Occipital lobe (tissue), 2 donors: Measurements from ENCODE around the gene GRIK1. TPM values are rescaled to one million over a fixed set of nuclear protein-coding genes. Genes with fewer than 3 reads are reported as not detected.
A peak's percentile ranks its signal among the peaks of the same experiment; 100 is the strongest.

Source experiments
- DNase-seq: peaks from one replicate; lab custom pipeline; 2025; lab: John Stamatoyannopoulos, UW
- total RNA-seq: library from RNA; depleted of rRNA; stranded (reverse); fragments of >200 nt; gene quantifications from one replicate; pipeline ENCODE4 v1.2.3, GENCODE V29; 2014

The GRIK1 gene
- total RNA-seq, 1 donor from 2014 or later = 7.5 TPM

DNA sequence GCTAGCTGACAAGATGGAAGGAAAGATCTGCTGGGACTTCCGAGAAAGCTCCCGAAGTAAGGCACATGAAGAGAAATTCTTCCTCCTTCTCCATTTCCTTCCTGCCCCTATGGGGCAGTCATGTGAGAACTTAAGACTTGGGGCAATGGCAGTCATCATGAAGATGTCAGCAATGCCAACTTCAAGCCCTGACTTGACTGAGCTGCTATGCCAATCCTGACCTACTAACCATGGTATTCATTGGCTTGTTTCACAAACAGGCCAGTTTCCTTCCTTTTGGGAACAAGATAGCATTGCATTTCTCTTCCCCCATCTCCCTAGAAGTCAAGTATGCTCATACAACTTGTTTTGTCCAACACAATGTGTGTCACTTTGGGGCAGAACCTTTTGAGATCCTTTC lies 25.5 kb downstream of the GRIK1 start:
- no peak for DNase-seq

DNA sequence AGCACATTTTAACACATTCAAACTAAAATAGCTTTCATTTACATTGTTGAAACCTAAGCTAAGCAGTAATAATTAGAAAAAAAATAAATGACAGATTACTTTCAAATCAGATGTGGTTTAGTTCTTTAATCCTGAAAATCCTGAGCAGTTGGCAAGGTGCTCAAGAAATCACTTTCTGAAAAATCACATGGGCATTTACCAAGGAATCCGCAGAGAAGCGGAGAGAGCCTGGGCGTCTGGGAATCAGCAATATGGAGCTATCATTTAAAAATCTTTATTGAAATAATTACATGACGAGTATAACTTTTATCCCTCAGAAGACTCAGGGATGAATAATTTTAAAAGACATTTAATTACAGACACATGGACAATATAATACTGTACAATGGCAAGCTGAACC lies 30.2 kb downstream of the GRIK1 start:
- no peak for DNase-seq

DNA sequence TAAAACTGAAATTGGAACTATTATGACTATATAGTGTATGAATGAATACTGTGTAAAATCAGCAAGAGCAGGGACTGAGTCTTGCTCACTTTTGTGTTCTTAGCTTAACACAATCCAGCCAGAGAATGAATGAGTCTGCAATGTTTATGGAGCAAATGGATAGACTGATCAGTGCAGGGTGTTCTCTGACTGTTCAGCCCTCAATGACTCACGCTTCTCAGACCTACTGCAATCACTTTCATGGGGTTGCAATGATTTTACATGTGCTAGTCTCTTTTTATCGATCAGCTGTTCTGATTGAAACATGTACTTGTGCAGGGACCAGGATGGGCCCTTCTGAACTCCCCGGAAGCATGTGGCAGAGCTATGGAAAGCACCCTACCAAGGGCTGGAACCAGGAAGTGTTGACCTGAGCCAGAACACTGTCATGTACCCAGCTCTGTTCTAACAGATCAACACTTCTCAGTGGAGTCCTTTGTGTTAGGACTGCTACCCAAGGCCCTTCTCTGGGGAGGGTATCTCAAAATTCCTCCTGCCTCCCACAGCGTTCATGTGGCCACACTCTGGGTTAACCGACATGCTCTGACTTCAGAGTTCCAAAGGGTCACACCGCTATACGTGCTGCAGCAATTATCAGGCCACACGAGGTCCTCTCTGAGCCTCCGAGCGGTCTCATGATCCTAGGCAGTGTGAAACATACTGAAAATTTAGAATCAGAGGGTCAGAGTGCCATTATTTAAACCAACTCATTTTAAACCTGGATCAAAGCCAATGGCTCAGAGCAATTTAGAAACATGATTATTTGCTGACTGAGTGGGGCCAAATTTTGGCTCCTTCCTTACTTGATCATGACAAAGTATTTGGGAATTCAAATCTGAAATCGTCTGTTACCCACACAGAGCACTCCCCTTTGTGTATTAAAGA lies 35.2 kb downstream of the GRIK1 start:
- DNase-seq = no peak

DNA sequence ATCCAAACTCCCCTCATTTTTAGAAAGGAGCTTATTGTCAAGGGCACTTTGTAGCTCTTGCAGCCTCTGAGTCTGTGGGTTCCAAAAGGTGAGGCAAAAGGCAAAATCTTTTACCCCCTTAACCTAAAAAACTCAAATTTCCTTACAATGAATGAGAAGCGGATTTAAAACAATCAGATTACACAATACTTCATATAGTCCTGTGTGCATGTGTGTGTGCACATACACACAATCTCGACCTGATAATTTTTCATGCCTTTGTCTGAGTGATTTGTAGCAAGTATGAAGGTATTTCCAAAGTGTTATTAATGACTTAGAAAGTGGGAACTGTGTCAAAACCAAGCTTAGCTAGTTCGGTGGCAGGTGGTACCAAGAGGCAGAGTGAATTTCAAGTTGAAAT lies 42.9 kb downstream of the GRIK1 start:
- no peak for DNase-seq

DNA sequence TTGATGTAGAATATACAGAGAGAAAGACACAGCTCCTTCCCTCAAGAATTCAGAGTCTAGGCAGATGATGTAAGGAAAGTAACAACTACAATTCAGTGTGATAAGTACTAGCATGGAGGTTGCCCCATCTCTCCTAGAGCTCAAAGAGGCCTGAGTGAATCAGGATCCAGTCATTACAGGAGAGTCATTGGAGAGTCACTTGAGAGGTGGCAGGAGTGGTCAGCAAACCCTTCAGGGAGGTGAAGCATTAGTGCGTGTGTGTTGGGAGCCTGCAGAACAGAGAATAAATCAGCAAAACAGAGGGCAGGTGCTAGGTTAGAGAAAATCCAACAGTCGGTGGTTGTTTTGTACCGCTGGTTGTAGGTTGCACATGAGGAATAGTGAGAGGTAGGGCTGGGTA lies 46.1 kb downstream of the GRIK1 start:
- no peak for DNase-seq

DNA sequence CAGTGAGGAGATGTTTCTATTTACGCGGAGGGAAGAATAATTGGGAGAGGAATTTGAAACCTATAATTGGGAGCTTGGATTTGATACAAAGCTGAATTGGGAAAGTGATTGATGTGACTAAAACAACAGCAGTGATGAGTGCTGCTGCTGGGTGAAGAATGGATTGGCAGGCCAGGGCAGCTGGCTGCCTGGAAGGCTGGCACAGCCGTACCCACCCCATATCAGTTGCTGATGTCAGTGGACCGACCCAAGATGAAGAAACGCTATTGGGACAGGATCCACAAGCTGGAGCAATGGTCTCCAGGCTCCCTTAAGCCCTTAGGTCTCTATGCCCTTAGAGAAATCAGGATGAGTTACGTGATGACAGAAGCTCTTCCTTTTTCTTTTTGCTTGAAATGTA lies 47.4 kb downstream of the GRIK1 start:
- DNase-seq = no peak

DNA sequence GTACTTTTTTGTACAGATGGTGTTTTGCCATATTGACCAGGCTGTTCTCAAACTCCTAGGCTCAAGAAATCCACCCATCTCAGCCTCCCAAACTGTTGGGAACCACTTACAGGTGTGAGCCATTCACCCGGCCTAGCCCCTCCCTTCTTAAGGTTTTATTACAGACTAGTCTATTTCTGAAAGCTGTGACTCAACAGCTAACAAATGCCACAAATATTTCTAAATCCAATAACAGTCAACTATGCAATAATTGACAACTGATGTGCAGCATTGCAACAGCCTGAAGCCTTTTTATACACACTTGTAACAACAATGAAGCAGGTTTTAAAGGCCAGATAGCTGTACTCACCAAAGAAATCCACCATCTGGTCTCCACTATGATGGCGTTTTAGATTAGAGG lies 51.4 kb downstream of the GRIK1 start:
- DNase-seq = no peak

DNA sequence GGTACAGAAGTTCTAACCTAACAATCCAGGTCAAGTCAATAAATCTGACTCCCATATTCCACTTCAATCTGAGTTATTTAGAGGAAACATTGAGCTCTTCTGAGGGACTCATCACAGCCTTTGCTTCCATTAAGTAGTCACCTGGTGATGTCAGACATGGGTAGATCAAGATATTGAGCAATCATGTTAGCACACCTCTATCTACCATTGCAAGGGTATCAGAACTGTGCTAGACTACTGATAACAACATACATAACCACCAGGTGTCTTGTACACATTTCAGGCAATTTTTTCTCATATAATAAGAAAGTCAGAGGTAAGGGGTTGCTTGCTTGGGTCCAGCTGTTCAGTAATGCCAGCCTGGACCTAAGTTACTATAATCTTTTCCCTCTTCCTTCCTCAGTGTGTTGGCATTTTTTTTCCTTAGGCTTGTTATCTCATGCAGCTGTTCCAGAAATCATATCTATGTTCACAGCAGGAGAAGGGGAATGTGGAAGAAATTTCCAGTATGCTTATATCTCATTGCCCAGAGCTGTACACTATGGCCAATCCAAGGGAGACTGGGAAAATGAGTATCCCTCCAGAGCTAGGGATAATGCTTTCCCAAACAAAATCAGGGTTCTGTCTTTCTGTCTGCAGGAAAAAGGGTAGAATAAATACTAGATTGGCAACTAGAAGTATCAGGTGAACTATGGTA lies 52.3 kb downstream of the GRIK1 start:
- no peak for DNase-seq

DNA sequence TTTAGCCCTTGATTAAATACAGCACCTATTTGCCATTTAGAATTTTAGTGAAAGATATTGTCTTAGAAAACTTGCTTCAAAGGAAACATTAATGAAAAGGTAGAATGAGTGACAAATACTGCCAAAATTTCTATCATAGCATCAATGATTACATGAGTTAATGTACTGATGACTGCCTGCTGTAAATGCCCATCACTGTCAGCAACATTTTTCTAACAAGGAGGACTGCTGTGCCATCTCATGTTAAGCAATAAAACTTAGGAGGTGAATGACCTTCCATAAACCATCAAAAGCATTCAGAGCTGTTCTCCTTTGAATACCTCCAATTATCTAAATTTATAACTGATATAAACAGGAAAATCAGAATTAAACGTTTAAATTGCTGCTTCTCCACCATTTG lies 54.3 kb downstream of the GRIK1 start:
- no peak for DNase-seq

DNA sequence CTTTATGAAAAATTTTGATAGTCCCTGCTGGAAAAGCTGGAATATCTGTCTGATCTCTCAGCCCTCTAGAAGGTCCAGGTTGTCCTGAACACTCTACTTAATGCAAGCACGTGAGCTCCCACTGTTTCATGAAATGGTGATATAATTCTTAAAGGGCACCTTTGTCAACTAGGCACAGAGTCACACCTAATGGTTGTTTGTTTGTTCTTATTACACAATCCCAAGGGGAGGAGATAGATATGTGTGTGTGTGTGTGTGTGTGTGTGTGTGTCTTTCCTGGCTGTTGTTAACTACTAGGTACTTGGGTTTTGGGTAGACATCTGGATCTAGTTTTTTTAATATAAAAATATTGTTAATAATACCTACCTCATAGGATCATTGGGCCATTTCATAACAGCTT lies 63.9 kb downstream of the GRIK1 start:
- DNase-seq = no peak

DNA sequence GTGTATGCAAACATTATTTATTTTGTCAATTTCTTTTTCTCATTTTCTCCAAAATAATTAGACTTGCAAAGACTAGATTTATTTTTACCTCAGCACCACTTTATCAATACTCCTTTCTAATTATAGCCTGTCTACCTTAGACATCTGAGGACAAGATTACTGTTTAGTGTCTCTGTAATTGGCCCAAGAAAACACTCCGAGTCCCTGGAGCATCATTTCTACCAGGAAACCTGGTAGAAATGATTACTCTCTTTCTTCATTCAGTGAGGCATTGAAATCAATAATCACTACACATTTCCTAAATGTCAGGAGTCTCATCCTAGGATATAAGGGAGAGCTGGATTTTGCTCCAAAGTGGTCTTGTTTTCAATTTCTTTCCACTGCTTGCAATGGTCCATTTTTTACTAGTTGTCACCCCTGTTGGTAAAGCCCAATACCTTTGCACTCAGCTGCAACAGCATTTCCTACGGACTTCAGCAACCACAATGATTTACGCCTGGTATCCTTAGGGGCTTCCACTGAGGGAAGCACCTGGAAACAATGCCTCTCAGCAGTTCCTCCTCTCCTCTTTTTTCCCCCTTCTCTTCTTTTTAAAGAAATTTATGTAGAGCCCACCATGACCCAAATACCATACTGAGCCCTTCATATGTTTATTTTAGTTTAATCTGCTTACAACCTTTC lies 64.6 kb downstream of the GRIK1 start:
- no peak for DNase-seq

DNA sequence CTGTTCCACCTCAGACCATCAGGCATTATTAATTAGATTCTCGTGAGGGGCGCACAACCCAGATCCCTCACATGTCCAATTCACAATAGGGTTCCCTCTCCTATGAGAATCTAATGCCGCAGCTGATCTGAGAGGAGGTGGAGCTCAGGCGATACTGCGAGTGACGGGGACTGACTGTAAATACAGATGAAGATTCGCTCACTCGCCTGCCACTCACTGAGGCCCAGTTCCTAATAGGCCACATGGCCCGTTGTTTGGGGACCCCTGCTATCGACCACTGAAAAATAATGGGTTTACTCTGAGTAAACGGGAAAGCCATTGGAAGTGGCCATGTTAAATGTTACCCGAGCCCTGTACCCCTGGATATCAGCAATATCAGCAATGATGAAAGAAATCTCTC lies 65.9 kb downstream of the GRIK1 start:
- no peak for DNase-seq

DNA sequence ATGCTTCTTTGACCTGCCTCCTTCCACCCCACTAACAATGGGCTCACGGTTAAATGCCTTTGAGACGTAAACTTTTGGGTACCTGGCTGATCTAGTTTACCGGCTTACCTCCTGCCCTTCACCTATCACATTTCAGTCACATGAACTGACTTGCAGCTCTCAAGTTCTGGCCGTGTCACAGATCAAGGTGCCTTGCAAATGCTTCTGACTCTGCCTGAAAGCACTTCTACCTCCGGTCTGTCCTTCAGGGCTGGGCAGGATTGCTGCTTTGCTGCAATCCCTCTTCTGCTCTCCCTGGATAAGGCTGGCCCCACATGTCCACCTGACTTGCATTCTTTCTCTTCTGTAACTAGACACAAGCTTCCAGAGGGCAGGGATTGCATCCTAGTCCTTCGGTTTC lies 69.0 kb downstream of the GRIK1 start:
- no peak for DNase-seq

DNA sequence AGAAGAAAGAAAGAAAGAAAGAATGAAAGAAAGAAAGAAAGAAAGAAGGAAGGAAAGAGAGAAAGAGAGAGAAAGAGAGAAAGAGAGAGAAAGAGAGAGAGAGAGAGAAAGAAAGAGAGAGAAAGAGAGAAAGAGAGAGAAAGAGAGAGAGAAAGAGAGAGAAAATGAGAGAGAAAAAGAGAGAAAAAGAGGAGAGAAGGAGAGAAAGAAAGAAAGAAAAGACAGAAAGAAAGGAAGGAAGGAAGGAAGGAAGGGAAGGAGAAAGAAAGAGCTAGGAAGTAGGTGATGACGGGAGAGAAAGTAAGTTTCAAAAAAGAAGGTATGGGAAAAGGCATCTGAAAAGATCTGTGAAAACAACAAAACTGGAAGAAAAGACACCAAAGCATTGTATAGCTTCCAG lies 72.0 kb downstream of the GRIK1 start:
- DNase-seq = no peak

DNA sequence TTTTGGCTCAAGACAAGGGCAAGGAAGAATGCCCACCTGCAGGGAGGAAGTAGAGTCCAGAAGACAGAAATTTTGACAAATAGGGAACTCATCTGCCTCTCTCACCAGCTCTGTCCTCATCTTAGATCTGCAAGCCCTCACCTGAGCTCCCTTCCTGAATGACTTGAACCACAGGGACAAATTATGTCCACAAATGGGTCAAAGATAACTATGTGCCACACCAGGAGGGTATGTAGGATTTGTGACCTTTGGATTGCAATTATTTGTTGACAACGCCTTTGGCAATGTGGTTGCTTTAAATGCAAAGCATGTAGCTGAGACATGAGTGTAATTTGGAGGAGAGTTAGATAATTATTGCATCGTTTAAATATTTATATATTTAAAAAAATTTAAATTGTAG lies 79.5 kb downstream of the GRIK1 start:
- DNase-seq = no peak

DNA sequence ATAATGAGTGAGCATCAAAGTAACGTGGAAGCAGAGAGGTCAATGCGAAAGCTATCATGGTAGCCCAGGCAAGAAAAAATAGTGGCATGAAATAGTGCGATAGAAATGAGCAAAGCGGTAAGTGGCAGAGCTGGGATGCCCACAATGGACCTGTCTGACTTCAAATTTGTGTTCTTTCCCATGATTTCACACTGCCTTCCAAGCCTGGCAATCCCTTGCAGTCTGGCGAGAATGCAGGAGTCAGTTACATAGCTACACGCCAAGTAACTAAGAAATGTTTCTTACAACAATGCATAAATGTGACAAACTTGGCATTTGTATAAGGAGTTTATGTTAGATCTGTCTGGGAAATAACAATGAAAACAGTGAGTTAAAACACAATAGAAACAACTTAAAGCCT lies 82.6 kb downstream of the GRIK1 start:
- DNase-seq = no peak

DNA sequence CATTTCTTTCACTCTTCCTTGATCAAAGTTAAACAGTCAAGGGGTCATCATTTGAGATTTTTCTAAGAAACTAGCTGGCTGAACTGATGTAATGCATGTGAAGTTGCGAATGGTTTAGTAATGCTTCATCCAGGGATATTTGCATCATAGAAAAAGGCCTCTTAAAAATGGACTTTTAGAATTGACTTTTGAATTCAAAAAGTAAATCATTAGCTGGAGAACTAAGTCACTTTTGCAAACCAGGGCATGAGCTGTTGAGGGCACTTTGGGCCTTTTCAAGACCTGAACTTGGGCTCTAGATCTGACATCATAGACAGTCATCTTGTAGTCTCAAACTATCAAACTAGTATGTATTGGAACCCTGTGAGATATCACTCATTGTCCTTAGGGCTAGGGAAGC lies 85.0 kb downstream of the GRIK1 start:
- no peak for DNase-seq

DNA sequence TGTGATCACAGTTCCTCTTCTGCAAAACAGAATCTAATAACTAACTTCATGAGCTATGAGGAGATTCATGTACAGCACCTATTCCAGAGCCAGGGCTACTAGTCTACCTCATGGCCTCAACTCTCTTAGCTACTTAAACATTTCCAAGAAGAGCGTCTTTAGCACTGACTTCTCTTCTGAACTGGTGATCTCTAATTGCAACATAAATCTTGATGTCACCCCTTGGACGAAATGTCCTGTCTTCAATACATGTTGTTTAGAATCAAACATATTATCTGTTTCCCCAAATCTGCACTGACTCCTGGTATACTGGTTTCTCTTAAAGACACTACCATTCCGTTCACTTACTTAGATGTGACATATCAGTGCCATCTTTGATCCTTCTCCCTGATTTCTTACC lies 88.2 kb downstream of the GRIK1 start:
- no peak for DNase-seq

DNA sequence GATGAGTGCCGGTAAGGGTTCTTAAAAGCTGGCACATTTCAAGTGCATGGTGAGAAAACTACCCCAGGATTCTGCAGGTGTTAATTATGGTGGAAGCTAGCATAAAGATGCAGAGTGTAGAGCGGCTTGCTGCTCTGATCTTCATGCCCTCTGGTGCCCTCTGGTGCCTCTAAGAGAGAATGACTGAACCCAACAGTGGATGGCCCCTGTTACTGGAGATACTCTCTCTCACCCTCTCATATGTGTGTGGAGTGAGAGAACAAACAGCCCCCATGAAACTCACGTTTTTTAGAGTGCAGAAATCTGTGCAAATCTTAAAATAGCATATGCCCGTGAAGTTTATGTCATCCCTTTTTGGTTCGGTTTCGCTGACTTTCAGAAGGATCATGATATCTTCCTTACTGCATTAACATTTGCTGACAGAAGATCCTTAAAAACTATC lies 90.0 kb downstream of the GRIK1 start:
- peak; percentile 10 for DNase-seq

DNA sequence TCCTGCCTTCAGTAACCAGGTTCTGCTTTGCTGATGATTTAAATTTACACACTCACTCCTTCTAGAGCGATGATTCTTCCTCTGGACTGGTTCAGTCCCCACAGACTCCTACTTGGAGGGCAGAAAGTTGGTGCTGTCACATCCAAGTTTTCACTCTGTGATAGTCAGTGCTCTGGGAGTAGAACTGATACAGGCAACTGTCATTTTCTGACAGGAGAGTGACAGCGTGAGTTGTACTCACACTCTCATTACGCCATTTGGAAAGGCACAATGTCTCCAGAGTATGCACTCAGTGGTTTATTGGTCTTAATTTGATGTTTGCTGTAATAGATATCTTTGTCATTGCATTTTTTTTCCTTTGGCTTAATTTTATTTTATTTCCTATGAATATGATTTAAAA lies 96.0 kb downstream of the GRIK1 start:
- DNase-seq = no peak

DNA sequence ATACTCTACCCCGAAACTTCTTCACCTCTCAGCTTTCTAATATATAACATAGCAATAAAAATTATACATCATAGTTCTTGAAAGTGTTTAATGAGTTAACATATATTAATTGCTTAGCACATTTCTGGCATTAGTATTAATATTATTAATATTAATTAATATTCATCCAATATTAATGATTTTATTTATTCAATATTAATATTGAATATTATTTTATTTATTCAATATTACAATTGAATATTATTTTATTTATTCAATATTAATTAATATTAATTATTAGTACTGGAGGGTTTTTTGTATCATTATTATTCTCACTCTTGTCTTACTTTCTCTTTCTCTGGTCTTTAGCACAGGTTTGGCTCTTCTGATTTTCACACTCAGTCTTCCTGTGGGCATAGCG lies 105.2 kb downstream of the GRIK1 start:
- DNase-seq = no peak

DNA sequence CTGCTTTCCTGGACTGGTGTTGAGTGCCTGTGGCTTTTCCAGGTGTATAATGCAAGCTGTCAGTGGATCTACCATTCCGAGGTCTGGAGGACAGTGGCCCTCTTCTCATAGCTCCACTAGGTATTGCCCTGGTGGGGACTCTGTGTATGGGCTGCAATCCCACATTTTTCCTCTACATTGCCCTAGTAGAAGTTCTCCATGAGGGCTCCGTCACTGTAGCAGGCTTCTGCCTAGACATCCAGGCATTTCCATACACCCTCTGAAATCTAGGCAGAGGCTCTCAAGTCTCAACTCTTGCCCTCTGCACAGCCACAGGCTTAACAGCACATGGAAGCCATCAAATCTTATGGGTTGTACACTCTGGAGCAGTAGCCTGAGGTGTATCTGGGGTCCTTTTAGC lies 107.6 kb downstream of the GRIK1 start:
- DNase-seq = no peak
